ENCODE measurements around the gene F2RL2.

DNA sequence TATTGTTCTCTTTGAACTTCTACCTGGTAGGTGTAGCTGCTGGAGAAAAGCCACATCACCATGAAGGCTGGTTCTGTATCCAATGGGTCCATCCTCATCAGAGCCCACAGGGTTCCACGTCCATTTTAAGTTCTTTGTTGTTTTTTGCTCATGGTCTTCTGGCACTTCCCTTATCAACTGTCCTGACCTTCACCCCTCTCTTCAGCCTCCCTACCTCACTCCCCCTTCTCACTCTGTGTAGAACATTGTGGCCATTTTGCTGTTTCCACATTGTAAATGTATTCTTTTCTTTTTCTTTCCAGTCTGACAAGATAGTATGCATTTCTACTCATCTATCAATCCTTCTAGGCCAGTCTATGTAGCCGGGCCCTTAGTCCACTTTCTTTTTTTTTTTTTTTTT, 44.3 kb upstream of the F2RL2 start:
- TF ChIP-seq CTCF (IDR thresholded peaks at IDR 0.05) (no peak), EZH2phosphoT487 (IDR thresholded peaks at IDR 0.05) (no peak), EZH2 (IDR thresholded peaks at IDR 0.05) (no peak)

All from neural progenitor cell (in vitro differentiated cells).